IMR-90 (cell line): ENCODE measurements around the gene ARPC2. TPM values are rescaled to one million over a fixed set of nuclear protein-coding genes. Genes with fewer than 3 reads are reported as not detected.

ENCODE experiments used
- ATAC-seq: fragments of 200-7000 bp; cut with Tn5 transposase; 2 replicates; pipeline ENCODE4 v1.9.1; 2020; ENCODE audit warnings: low read depth, mild to moderate bottlenecking, moderate library complexity
- BruUV-seq: library from RNA; stranded (reverse); fragments of 400-500 nt; replicated peaks from 2 replicates; lab custom pipeline; 2021; lab: Mats Ljungman, UMichigan
- CTCF ChIA-PET: fragments of 300-600 bp; formaldehyde crosslinking; extraction: SDS; loops from one replicate; lab custom pipeline; 2021; ENCODE audit warnings: antibody characterized with exemption; lab: Yijun Ruan, JAX
- POLR2A ChIA-PET: fragments of 300-600 bp; sonication (Branson Sonifier 250); formaldehyde crosslinking; loops from one replicate; lab custom pipeline; 2022; ENCODE audit warnings: antibody characterized with exemption; ENCODE audit not compliant: unreplicated experiment; lab: Charles Lee
- DNase-seq: peaks from one replicate; pipeline ENCODE4 v3.0.0; 2013
- H2AFZ ChIP-seq: replicated peaks from 2 replicates; pipeline ENCODE3; 2013; ENCODE audit warnings: low read length, mild to moderate bottlenecking; ENCODE audit not compliant: poor library complexity
- H2AK5ac ChIP-seq: 2 replicates; pipeline ENCODE4 v1.6.1; 2013; ENCODE audit warnings: low read depth, low read length, inconsistent platforms
- H2AK9ac ChIP-seq: replicated peaks from 2 replicates; pipeline ENCODE3; 2013; ENCODE audit warnings: mild to moderate bottlenecking, low read depth, low read length, moderate library complexity; ENCODE audit not compliant: poor library complexity
- H2BK120ac ChIP-seq: 2 replicates; pipeline ENCODE4 v1.6.1; 2013; ENCODE audit warnings: low read depth, low read length, inconsistent platforms
- H2BK15ac ChIP-seq: 3 replicates; pipeline ENCODE4 v1.6.1; 2013; ENCODE audit warnings: low read depth, low read length, inconsistent platforms
- H2BK20ac ChIP-seq: 2 replicates; pipeline ENCODE4 v1.6.1; 2013; ENCODE audit warnings: low read depth, mild to moderate bottlenecking, inconsistent platforms, low read length, moderate library complexity
- H2BK5ac ChIP-seq: 2 replicates; pipeline ENCODE4 v1.6.1; 2013; ENCODE audit warnings: mild to moderate bottlenecking, low read depth, low read length, inconsistent platforms; ENCODE audit not compliant: poor library complexity, severe bottlenecking
- H3K14ac ChIP-seq: replicated peaks from 2 replicates; pipeline ENCODE4 v1.6.1; 2013; ENCODE audit warnings: low read depth, low read length, inconsistent platforms
- H3K18ac ChIP-seq: 2 replicates; pipeline ENCODE4 v1.6.1; 2013; ENCODE audit warnings: low read depth, low read length, control low read depth
- H3K23ac ChIP-seq: 2 replicates; pipeline ENCODE4 v1.6.1; 2013; ENCODE audit warnings: low read depth, low read length, inconsistent platforms
- H3K27ac ChIP-seq: 2 replicates; pipeline ENCODE4 v1.5.1; 2013; ENCODE audit warnings: mild to moderate bottlenecking, control low read depth, low read length; ENCODE audit not compliant: insufficient read depth
- H3K27me3 ChIP-seq: 2 replicates; pipeline ENCODE4 v1.6.1; 2013; ENCODE audit warnings: low read length; ENCODE audit not compliant: control insufficient read depth, insufficient read depth
- H3K36me3 ChIP-seq: 2 replicates; pipeline ENCODE4 v1.6.1; 2013; ENCODE audit warnings: low read length, mixed read lengths; ENCODE audit not compliant: control insufficient read depth, insufficient read depth
- H3K4ac ChIP-seq: 2 replicates; pipeline ENCODE4 v1.6.1; 2013; ENCODE audit warnings: low read depth, low read length, inconsistent platforms
- H3K4me1 ChIP-seq: 2 replicates; pipeline ENCODE4 v1.6.1; 2013; ENCODE audit warnings: low read length, mixed read lengths; ENCODE audit not compliant: control insufficient read depth, insufficient read depth
- H3K4me2 ChIP-seq: 2 replicates; pipeline ENCODE4 v1.6.1; 2013; ENCODE audit warnings: low read depth, mild to moderate bottlenecking, control low read depth, low read length, moderate library complexity
- H3K4me3 ChIP-seq: 2 replicates; pipeline ENCODE4 v1.5.1; 2013; ENCODE audit warnings: low read depth, mild to moderate bottlenecking, control low read depth, low read length, moderate library complexity; ENCODE audit not compliant: insufficient read depth
- H3K56ac ChIP-seq: 2 replicates; pipeline ENCODE4 v1.6.1; 2013; ENCODE audit warnings: low read length, inconsistent platforms; ENCODE audit not compliant: insufficient read depth; ENCODE audit errors: extremely low read depth
- H3K79me1 ChIP-seq, 2 experiments: 2 replicates each; pipeline ENCODE4 v1.6.1; 2013; ENCODE audit warnings: low read length in 2 of 2, inconsistent platforms in 1 of 2, low read depth in 1 of 2
- H3K9ac ChIP-seq: 2 replicates; pipeline ENCODE4 v1.6.1; 2013; ENCODE audit warnings: low read depth, low read length, control low read depth
- H3K9me1 ChIP-seq: 2 replicates; pipeline ENCODE4 v1.6.1; 2013; ENCODE audit warnings: low read length, inconsistent platforms; ENCODE audit not compliant: insufficient read depth
- H3K9me3 ChIP-seq: 2 replicates; pipeline ENCODE4 v1.6.1; 2013; ENCODE audit warnings: low read length; ENCODE audit not compliant: control insufficient read depth, insufficient read depth
- H4K20me1 ChIP-seq: 2 replicates; pipeline ENCODE4 v1.6.1; 2013; ENCODE audit warnings: low read length, inconsistent platforms; ENCODE audit not compliant: insufficient read depth
- H4K5ac ChIP-seq: 2 replicates; pipeline ENCODE4 v1.6.1; 2013; ENCODE audit warnings: mild to moderate bottlenecking, low read depth, low read length, control low read depth
- H4K8ac ChIP-seq, 2 experiments: 2 replicates each; pipeline ENCODE4 v1.6.1; 2013; ENCODE audit warnings: low read depth in 2 of 2, low read length in 2 of 2, control low read depth in 1 of 2, inconsistent platforms in 1 of 2
- H4K91ac ChIP-seq: 2 replicates; pipeline ENCODE4 v1.6.1; 2013; ENCODE audit warnings: low read depth, low read length, inconsistent platforms; ENCODE audit not compliant: insufficient read depth
- BHLHE40 ChIP-seq: fragments of 150-350 bp; IDR thresholded peaks from 2 replicates; pipeline ENCODE4 v1.6.1; 2016; ENCODE audit warnings: mild to moderate bottlenecking, low read depth, low read length
- CEBPB ChIP-seq: IDR thresholded peaks from 2 replicates; pipeline ENCODE4 v1.6.1; 2012; ENCODE audit warnings: low read depth, low read length, improper control_type of control experiment
- CHD1 ChIP-seq: IDR thresholded peaks from 2 replicates; pipeline ENCODE4 v1.6.1; 2012; ENCODE audit warnings: low read depth, low read length, improper control_type of control experiment
- CTCF ChIP-seq: conservative IDR thresholded peaks from 2 replicates; pipeline ENCODE4 v1.5.1; 2012; ENCODE audit warnings: mild to moderate bottlenecking, low read depth, low read length, improper control_type of control experiment
- ELK1 ChIP-seq: fragments of 150-350 bp; IDR thresholded peaks from 2 replicates; pipeline ENCODE4 v1.6.1; 2016; ENCODE audit warnings: low read depth, mild to moderate bottlenecking, low read length, moderate library complexity, borderline replicate concordance
- FOS ChIP-seq: fragments of 150-350 bp; IDR thresholded peaks from 2 replicates; pipeline ENCODE4 v1.6.1; 2016; ENCODE audit warnings: low read depth, low read length
- MAFK ChIP-seq: IDR thresholded peaks from 2 replicates; pipeline ENCODE4 v1.6.1; 2012; ENCODE audit warnings: low read depth, low read length, improper control_type of control experiment
- MAZ ChIP-seq: IDR thresholded peaks from 2 replicates; pipeline ENCODE4 v1.6.1; 2012; ENCODE audit warnings: low read depth, mild to moderate bottlenecking, low read length, improper control_type of control experiment, moderate library complexity, borderline replicate concordance
- MXI1 ChIP-seq: IDR thresholded peaks from 2 replicates; pipeline ENCODE4 v1.6.1; 2012; ENCODE audit warnings: low read depth, mild to moderate bottlenecking, low read length, moderate library complexity, borderline replicate concordance
- NFE2L2 ChIP-seq: fragments of 150-350 bp; IDR thresholded peaks from 2 replicates; pipeline ENCODE4 v1.6.1; 2016; ENCODE audit warnings: low read depth, mild to moderate bottlenecking, low read length
- POLR2A ChIP-seq: IDR thresholded peaks from 2 replicates; pipeline ENCODE4 v1.6.1; 2012; ENCODE audit warnings: mild to moderate bottlenecking, low read depth, low read length
- RAD21 ChIP-seq: IDR thresholded peaks from 2 replicates; pipeline ENCODE4 v1.6.1; 2012; ENCODE audit warnings: low read length, improper control_type of control experiment
- RCOR1 ChIP-seq: IDR thresholded peaks from 2 replicates; pipeline ENCODE4 v1.6.1; 2012; ENCODE audit warnings: mild to moderate bottlenecking, low read length, improper control_type of control experiment; ENCODE audit not compliant: insufficient replicate concordance
- RFX5 ChIP-seq: IDR thresholded peaks from 2 replicates; pipeline ENCODE4 v1.8.0; 2012; ENCODE audit warnings: low read depth, mild to moderate bottlenecking, low read length, moderate library complexity
- SMC3 ChIP-seq: fragments of 150-350 bp; IDR thresholded peaks from 2 replicates; pipeline ENCODE4 v1.6.1; 2016; ENCODE audit warnings: low read depth, mild to moderate bottlenecking, antibody characterized with exemption, low read length, moderate library complexity
- USF2 ChIP-seq: fragments of 150-350 bp; IDR thresholded peaks from 2 replicates; pipeline ENCODE4 v1.6.1; 2017; ENCODE audit warnings: mild to moderate bottlenecking, antibody characterized with exemption, low read length, low read depth
- WGBS, 2 experiments: methylation state at CpG; one replicate each; pipeline versions ENCODE4 v1.1.5 to v1.1.7; 2013; ENCODE audit warnings: missing lambda C conversion rate in 2 of 2; ENCODE audit not compliant: insufficient read length in 1 of 2; ENCODE audit errors: extremely low coverage in 2 of 2; 5-methylcytosine and 5-hydroxymethylcytosine counted together
- dilution Hi-C: fragments of 300-500 bp; cut with HindIII; formaldehyde crosslinking; loops from one replicate; pipeline ENCODE4 v1.14.3; 2018; ENCODE audit warnings: low sequenced_read_pairs; ENCODE audit not compliant: unreplicated experiment
- in situ Hi-C: fragments of 300-500 bp; cut with MboI; formaldehyde crosslinking; loops from 3 replicates; pipeline ENCODE4 v1.14.3; 2019; ENCODE audit warnings: low sequenced_read_pairs, inconsistent platforms, mixed read lengths
- intact Hi-C: fragments of 100-400 bp; cut with micrococcal nuclease; formaldehyde crosslinking; loops from 2 replicates; pipeline ENCODE4 v1.10.0; 2022
- polyA plus RNA-seq, 3 experiments: library from polyadenylated mRNA; depleted of rRNA; stranded (reverse); fragments of >200 nt; gene quantifications; 2 replicates each; pipeline ENCODE4 v1.2.3, GENCODE V29; 2012; ENCODE audit warnings: low replicate concordance in 1 of 3
- total RNA-seq: library from RNA; depleted of rRNA; stranded (reverse); fragments of >200 nt; gene quantifications from 2 replicates; pipeline ENCODE4 v1.2.3, GENCODE V29; 2012

The ARPC2 gene
- total and polyA plus RNA-seq, 2 of the 4 experiments (the other 2 are of a cell fraction) = 561 to 635 TPM

- Histone ChIP-seq H3K4me1 (no peaks in the 10 kb centered on the region), H4K8ac (no peak overlapping the region), H3K23ac (no peak overlapping the region), H3K14ac (no peak overlapping the region), H2BK5ac (no peak overlapping the region), H3K27ac (no peak overlapping the region), H4K5ac (no peak overlapping the region), H3K9me1 (0 out of 2 replicates have a peak, but pooled peaks cover 5% of the 10 kb centered on the region), H3K18ac (no peak overlapping the region), H2BK20ac (no peak overlapping the region), H2BK120ac (no peak overlapping the region), H3K56ac (no peak overlapping the region), H4K91ac (no peak overlapping the region), H3K4me3 (no peak overlapping the region), H3K9me3 (no peaks in the 10 kb centered on the region), H4K20me1 (peaks cover 27% of the 10 kb centered on the region), H2BK15ac (no peak overlapping the region), H3K79me1 (peaks cover 39 to 66% of the 10 kb centered on the region in 2 experiments), H3K27me3 (no peaks in the 10 kb centered on the region), H3K4me2 (no peak overlapping the region), H3K9ac (no peak overlapping the region), H3K36me3 (peaks cover 68% of the 10 kb centered on the region), H2AFZ (no peak overlapping the region), H2AK9ac (no peak overlapping the region), H2AK5ac (no peak overlapping the region), H3K4ac (no peak overlapping the region)
- no TSS peak for BruUV-seq
- dilution Hi-C loops (no loop called here), intact Hi-C loops (no loop called here), in situ Hi-C loops (no loop called here)
- 80% methylated on average over 1 of the region's 2 CpGs; no CpG with 5 or more reads in 1 of the 2 experiments for WGBS, 2 experiments
- POLR2A ChIA-PET = no interaction called here
- CTCF ChIA-PET = no interaction called here
- TF ChIP-seq RAD21 (no peak), USF2 (no peak), MXI1 (no peak), CEBPB (no peak), MAFK (no peak), FOS (no peak), NFE2L2 (no peak), CTCF (no peak), BHLHE40 (no peak), ELK1 (no peak), POLR2A (no peak), CHD1 (no peak), MAZ (no peak), SMC3 (no peak), RFX5 (no peak), RCOR1 (no peak)
- no peak for DNase-seq
- ATAC-seq = no peak
Measured at GRCh38 chr2:218244665-218245064, 27.7 kb downstream of the ARPC2 start.
